Smooth muscle cell (in vitro differentiated cells): ENCODE results near the gene DRAM2. TPM values are rescaled to one million over a fixed set of nuclear protein-coding genes. Genes with fewer than 3 reads are reported as not detected.
A peak's percentile ranks its signal among the peaks of the same experiment; 100 is the strongest.

Source experiments
- DNase-seq: peaks from one replicate; lab custom pipeline; 2025; ENCODE audit not compliant: unreplicated experiment; lab: John Stamatoyannopoulos, UW
- H2AFZ ChIP-seq: fragments of 200-600 bp; sonication (generic); 2 replicates; pipeline ENCODE4 v1.6.0; 2016; ENCODE audit warnings: antibody characterized with exemption, low read depth, mild to moderate bottlenecking
- H3F3A ChIP-seq: fragments of 200-600 bp; sonication (generic); 2 replicates; pipeline ENCODE4 v1.6.0; 2017; ENCODE audit warnings: antibody characterized with exemption, low read depth
- H3K27ac ChIP-seq: fragments of 200-600 bp; sonication (generic); 2 replicates; pipeline ENCODE4 v1.5.1; 2016; ENCODE audit warnings: low read depth, mild to moderate bottlenecking
- H3K27me3 ChIP-seq: fragments of 200-600 bp; sonication (generic); 2 replicates; pipeline ENCODE4 v1.6.1; 2016; ENCODE audit warnings: low read depth, mild to moderate bottlenecking
- H3K36me3 ChIP-seq: fragments of 200-600 bp; sonication (generic); 2 replicates; pipeline ENCODE4 v1.5.1; 2016; ENCODE audit warnings: low read depth
- H3K4me1 ChIP-seq: fragments of 200-600 bp; sonication (generic); 2 replicates; pipeline ENCODE4 v1.5.1; 2016; ENCODE audit warnings: low read depth
- H3K4me2 ChIP-seq: fragments of 200-600 bp; sonication (generic); 2 replicates; pipeline ENCODE4 v1.6.0; 2016; ENCODE audit warnings: mild to moderate bottlenecking
- H3K4me3 ChIP-seq: fragments of 200-600 bp; sonication (generic); 2 replicates; pipeline ENCODE4 v1.5.1; 2016; ENCODE audit warnings: mild to moderate bottlenecking
- H3K79me2 ChIP-seq: fragments of 200-600 bp; sonication (generic); 2 replicates; pipeline ENCODE4 v1.6.0; 2016; ENCODE audit warnings: low read depth, mild to moderate bottlenecking
- H3K9ac ChIP-seq: fragments of 200-600 bp; sonication (generic); 2 replicates; pipeline ENCODE4 v1.6.0; 2016; ENCODE audit warnings: low read depth
- H3K9me3 ChIP-seq: fragments of 200-600 bp; sonication (generic); replicated peaks from 2 replicates; pipeline ENCODE4 v1.5.1; 2016; ENCODE audit warnings: low read depth
- H4K20me1 ChIP-seq: fragments of 200-600 bp; sonication (generic); 2 replicates; pipeline ENCODE4 v1.6.0; 2016; ENCODE audit warnings: low read depth
- WGBS: methylation state at CpG from one replicate; pipeline ENCODE4 v1.1.7; 2016; ENCODE audit warnings: low lambda C conversion rate; 5-methylcytosine and 5-hydroxymethylcytosine counted together
- polyA plus RNA-seq: library from polyadenylated mRNA; unstranded; fragments of >200 nt; fragmentation: Nextera tagmentation; extraction: Ambion mirVana; gene quantifications from 2 replicates; pipeline ENCODE4 v1.2.1, GENCODE V29; 2016
- total RNA-seq: library from RNA; depleted of rRNA; stranded (reverse); fragments of >200 nt; gene quantifications from 2 replicates; pipeline ENCODE4 v1.2.3, GENCODE V29; 2014
- TF ChIP-seq, protein P1 (sequence below): fragments of 200-600 bp; sonication (generic); IDR thresholded peaks from 2 replicates; pipeline ENCODE4 v1.5.1; 2017; ENCODE audit warnings: borderline replicate concordance, mild to moderate bottlenecking, antibody characterized with exemption; ENCODE audit not compliant: insufficient read depth, poor library complexity, severe bottlenecking

The DRAM2 gene
- total and polyA plus RNA-seq, 2 experiments from 2014 or later: 80.3 to 122 TPM

DNA sequence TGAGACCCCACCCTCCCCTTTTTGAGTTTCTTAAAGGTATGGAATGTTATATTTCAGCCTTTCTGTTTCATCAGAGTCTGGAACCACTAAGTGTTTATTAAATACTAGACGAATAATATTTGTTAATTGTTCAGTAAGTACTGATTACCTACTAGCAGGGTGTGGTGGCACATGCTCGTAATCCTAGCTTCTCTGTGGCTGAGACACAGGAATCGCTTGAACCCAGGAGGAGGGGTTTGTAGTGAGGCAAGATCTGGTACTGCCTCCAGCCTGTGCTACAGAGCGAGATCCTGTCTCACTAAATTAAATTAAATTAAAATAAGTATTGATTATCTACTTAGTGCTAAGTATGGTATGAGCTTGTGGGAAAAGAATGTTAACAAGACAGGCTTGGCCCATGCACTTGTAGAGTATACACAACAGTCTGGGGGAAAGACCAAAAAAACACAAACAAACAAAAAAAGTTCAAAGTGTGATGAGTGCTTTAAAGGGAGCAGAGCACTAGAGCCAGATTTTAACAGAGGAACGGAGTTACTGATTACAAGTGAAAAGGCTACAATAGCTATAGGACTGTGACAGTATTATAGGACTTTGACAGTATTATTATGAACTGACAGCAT, 2.6 kb upstream of the DRAM2 start:
- Histone ChIP-seq H3F3A (no peaks in the 10 kb centered on the region), H3K4me3 (peak overlapping the region; percentile 92), H3K4me2 (peak overlapping the region; percentile 91), H2AFZ (no peak overlapping the region), H3K4me1 (peaks cover 23% of the 10 kb centered on the region), H3K79me2 (peaks cover 90% of the 10 kb centered on the region), H3K9me3 (no peaks in the 10 kb centered on the region), H3K9ac (no peak overlapping the region), H3K27ac (no peak overlapping the region), H3K27me3 (no peaks in the 10 kb centered on the region), H4K20me1 (peaks cover 41% of the 10 kb centered on the region), H3K36me3 (no peaks in the 10 kb centered on the region)
- TF ChIP-seq, protein P1, sequence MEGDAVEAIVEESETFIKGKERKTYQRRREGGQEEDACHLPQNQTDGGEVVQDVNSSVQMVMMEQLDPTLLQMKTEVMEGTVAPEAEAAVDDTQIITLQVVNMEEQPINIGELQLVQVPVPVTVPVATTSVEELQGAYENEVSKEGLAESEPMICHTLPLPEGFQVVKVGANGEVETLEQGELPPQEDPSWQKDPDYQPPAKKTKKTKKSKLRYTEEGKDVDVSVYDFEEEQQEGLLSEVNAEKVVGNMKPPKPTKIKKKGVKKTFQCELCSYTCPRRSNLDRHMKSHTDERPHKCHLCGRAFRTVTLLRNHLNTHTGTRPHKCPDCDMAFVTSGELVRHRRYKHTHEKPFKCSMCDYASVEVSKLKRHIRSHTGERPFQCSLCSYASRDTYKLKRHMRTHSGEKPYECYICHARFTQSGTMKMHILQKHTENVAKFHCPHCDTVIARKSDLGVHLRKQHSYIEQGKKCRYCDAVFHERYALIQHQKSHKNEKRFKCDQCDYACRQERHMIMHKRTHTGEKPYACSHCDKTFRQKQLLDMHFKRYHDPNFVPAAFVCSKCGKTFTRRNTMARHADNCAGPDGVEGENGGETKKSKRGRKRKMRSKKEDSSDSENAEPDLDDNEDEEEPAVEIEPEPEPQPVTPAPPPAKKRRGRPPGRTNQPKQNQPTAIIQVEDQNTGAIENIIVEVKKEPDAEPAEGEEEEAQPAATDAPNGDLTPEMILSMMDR: no peak
- WGBS: 56% methylated on average over 5 of the region's 5 CpGs
- no peak for DNase-seq

DNA sequence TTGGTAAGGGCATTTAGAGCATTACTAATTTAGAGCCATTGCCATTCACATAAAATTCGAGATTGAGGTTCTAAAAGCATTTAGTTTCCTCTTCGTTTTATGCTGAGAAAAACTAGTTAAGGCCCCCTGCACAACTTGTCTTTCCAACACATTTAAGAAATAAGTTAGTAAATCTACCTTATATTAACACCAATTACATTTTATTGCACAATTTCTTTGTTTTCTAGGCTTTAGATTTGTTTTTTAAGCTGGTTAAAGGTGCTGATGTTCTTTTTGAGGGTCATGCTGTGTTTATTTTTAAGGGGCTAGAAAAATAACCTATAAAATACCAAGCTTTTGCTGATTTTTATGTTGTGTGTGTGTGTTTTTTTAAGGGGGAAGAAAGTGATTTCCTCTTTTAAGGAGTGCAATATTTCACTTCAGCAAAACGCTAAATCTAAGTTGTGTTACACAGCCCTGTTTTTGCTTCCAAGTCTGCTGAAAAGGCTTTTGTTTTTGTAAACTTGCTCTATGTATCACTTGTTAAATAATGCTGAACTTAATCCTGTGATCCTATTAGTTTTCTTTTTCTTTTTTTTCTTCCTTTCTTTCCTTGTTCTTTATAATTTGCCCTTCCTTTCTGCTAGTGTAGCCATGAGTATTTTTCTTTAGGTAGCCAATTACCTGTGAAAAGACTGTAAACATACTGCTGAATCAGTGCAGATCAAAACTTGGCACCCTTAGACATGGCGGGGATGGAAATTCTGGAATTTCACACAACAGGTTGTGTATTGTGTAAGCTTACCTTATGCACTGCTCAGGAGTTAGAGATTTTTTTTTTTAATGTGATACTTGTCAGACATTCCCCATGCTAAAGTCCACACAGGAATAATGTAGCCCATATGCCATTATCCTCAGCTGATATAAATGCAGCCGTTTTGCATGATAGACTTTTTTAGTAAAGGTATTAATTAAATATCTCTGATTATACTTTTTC, 1.6 kb upstream of the DRAM2 start:
- Histone ChIP-seq H3K9me3 (no peaks in the 10 kb centered on the region), H4K20me1 (peaks cover 33% of the 10 kb centered on the region), H3K4me1 (peaks cover 23% of the 10 kb centered on the region), H3K79me2 (peaks cover 81% of the 10 kb centered on the region), H2AFZ (peak overlapping the region; percentile 99), H3K36me3 (no peaks in the 10 kb centered on the region), H3F3A (no peaks in the 10 kb centered on the region), H3K27ac (no peak overlapping the region), H3K4me3 (peak overlapping the region; percentile 92), H3K9ac (peak overlapping the region; percentile 79), H3K27me3 (no peaks in the 10 kb centered on the region), H3K4me2 (peak overlapping the region; percentile 91)
- 62% methylated on average over 5 of the region's 5 CpGs for WGBS
- TF ChIP-seq, protein P1: no peak
- no peak for DNase-seq

DNA sequence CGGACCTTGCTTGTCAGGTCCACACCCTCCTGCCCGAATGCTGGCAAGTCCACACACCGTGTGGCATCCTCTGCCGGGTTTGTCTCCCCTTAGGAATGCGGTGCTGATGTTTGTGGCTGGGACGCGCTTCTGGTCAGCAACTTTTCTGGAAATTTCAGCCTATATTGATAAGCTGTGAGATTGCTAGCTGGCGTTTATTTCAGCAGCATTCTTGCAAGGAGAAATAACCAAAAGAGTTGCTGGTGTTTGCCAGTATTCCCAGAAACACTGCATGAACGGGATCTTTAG, 731 bp upstream of the DRAM2 start:
- Histone ChIP-seq H3K27ac (peak overlapping the region; percentile 78), H3K36me3 (no peaks in the 10 kb centered on the region), H3K9me3 (no peaks in the 10 kb centered on the region), H3K4me2 (peak overlapping the region; percentile 91), H3K4me1 (peaks cover 23% of the 10 kb centered on the region), H3K4me3 (peak overlapping the region; percentile 92), H3K27me3 (no peaks in the 10 kb centered on the region), H4K20me1 (peaks cover 24% of the 10 kb centered on the region), H3K79me2 (peaks cover 72% of the 10 kb centered on the region), H2AFZ (peak overlapping the region; percentile 99), H3F3A (peaks cover 1% of the 10 kb centered on the region), H3K9ac (peak overlapping the region; percentile 79)
- DNase-seq: no peak
- TF ChIP-seq, protein P1: no peak
- WGBS: under 1% methylated on average over 9 of the region's 9 CpGs
